Gastrocnemius medialis (tissue), 4 donors: Measurements from ENCODE around the gene EIF3D. TPM values are rescaled to one million over a fixed set of nuclear protein-coding genes. Genes with fewer than 3 reads are reported as not detected.
A peak's percentile ranks its signal among the peaks of the same experiment; 100 is the strongest.

ENCODE experiments used
- ATAC-seq, 2 donors: fragments of 150-250 bp; one replicate each; pipeline ENCODE4 v1.9.1; 2016
- DNase-seq, 2 donors: peaks; one replicate each; pipeline ENCODE4 v3.0.0-alpha.2; 2019
- H3K27ac ChIP-seq, 4 donors: fragments of 200-600 bp; sonication (generic); 1 replicate in 1 of 4; 2 replicates in 3 of 4; pipeline ENCODE4 v1.5.1; 2016 to 2018; ENCODE audit warnings: mild to moderate bottlenecking in 2 of 4, moderate library complexity in 1 of 4
- H3K27me3 ChIP-seq, 3 donors: fragments of 200-600 bp; sonication (generic) in 2 of 3; 1 replicate in 1 of 3; 2 replicates in 2 of 3; pipeline versions ENCODE4 v1.5.1 to v1.6.0; 2016 to 2019; ENCODE audit warnings: mild to moderate bottlenecking in 1 of 3, moderate library complexity in 1 of 3
- H3K36me3 ChIP-seq, 2 donors: fragments of 200-600 bp; sonication (generic) in 1 of 2; one replicate each; pipeline ENCODE4 v1.5.1; 2017 to 2018
- H3K4me1 ChIP-seq, 2 donors: fragments of 200-600 bp; sonication (generic) in 1 of 2; one replicate each; pipeline ENCODE4 v1.5.1; 2016 to 2017; ENCODE audit warnings: mild to moderate bottlenecking in 2 of 2
- H3K4me3 ChIP-seq, 4 donors: fragments of 200-600 bp; sonication (generic) in 3 of 4; 1 replicate in 1 of 4; 2 replicates in 3 of 4; pipeline ENCODE4 v1.5.1; 2016 to 2019; ENCODE audit warnings: mild to moderate bottlenecking in 2 of 4
- H3K9me3 ChIP-seq, 3 donors: fragments of 200-600 bp; sonication (generic) in 2 of 3; 1 replicate in 1 of 3; 2 replicates in 2 of 3; pipeline ENCODE4 v1.5.1; 2016 to 2019
- CTCF ChIP-seq, 5 experiments: fragments of 450-650 bp in 3 of 5; fragments of 200-600 bp in 2 of 5; sonication (generic) in 2 of 5; IDR thresholded peaks in 4 of 5; conservative IDR thresholded peaks in 1 of 5; 1 replicate in 4 of 5; 2 replicates in 1 of 5; pipeline ENCODE4 v1.5.1; 2016 to 2019; ENCODE audit warnings: antibody characterized with exemption in 5 of 5, mild to moderate bottlenecking in 3 of 5, moderate library complexity in 3 of 5
- POLR2A ChIP-seq, 2 donors: fragments of 450-650 bp; IDR thresholded peaks; one replicate each; pipeline ENCODE4 v1.6.1; 2017; ENCODE audit warnings: antibody characterized with exemption in 2 of 2, mild to moderate bottlenecking in 2 of 2, moderate library complexity in 2 of 2
- in situ Hi-C, 4 donors: fragments of 200-750 bp; cut with MboI; loops; one replicate each; pipeline versions ENCODE4 v1.15.0 to v1.8.0; 2017; ENCODE audit warnings: low sequenced_read_pairs in 4 of 4
- intact Hi-C: fragments of 100-400 bp; cut with DNase I; formaldehyde crosslinking; loops from one replicate; pipeline ENCODE4 v1.15.1; 2023; ENCODE audit warnings: low total_unique reads
- total RNA-seq, 4 donors: library from RNA; depleted of rRNA; stranded (reverse); fragments of >200 nt; gene quantifications; one replicate each; pipeline versions ENCODE4 v1.1.0 to v1.2.3, GENCODE V29; 2016

Gene EIF3D
- total RNA-seq, 4 donors from 2014 or later = 208 to 319 (median 290) TPM

DNA sequence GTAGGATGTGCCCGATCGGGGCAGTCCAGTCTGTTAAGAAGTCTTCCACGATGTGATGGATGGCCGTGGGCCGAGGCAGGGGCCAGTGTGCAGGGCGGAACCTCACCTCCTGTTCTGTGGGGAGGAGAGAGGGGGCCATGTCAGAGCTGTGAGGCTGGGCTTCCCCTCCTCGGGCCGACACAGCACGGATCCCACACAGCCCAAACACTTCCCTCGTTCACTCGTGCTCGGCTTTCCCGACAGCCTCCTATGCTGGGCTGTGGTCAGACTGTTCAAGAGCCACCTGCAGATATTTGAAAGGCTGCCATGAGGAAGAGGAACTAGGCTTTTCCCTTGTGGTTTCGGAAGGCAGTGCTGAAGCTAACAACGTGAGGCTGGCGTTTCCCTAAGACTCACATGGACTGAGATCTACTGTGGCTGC, 35.3 kb downstream of the EIF3D start:
- Histone ChIP-seq H3K27ac (no peak overlapping the region), H3K4me1 (no peaks in the 10 kb centered on the region), H3K36me3 (peaks cover 0 to 17% of the 10 kb centered on the region in 2 donors), H3K9me3 (no peaks in the 10 kb centered on the region), H3K27me3 (no peaks in the 10 kb centered on the region), H3K4me3 (no peak overlapping the region)
- peak; percentile 17 to 36 for DNase-seq
- ATAC-seq = peak in 1 of 2 donors; percentile 43
- TF ChIP-seq CTCF (IDR thresholded peaks at IDR 0.05 in 4 of 5, conservative IDR thresholded peaks at IDR 0.05 in 1 of 5) (no peak), POLR2A (IDR thresholded peaks at IDR 0.05) (no peak)
- in situ Hi-C loops (no loop called here), intact Hi-C loops (no loop called here)

- Histone ChIP-seq H3K36me3 (peaks cover 0 to 17% of the 10 kb centered on the region in 2 donors), H3K4me1 (no peaks in the 10 kb centered on the region), H3K27ac (no peak overlapping the region), H3K9me3 (no peaks in the 10 kb centered on the region), H3K27me3 (no peaks in the 10 kb centered on the region), H3K4me3 (no peak overlapping the region)
- TF ChIP-seq POLR2A (IDR thresholded peaks at IDR 0.05) (no peak), CTCF (IDR thresholded peaks at IDR 0.05 in 4 of 5, conservative IDR thresholded peaks at IDR 0.05 in 1 of 5) (no peak)
- ATAC-seq (no peak), DNase-seq (no peak)
- in situ Hi-C loops (no loop called here), intact Hi-C loops (no loop called here)
Measured at GRCh38 chr22:36492109-36492508, 36.9 kb downstream of the EIF3D start.

- no peak for TF ChIP-seq POLR2A (IDR thresholded peaks at IDR 0.05)
- no peak for TF ChIP-seq CTCF (IDR thresholded peaks at IDR 0.05 in 4 of 5, conservative IDR thresholded peaks at IDR 0.05 in 1 of 5)
- no peaks in the 10 kb centered on the region for H3K4me1 ChIP-seq
- H3K9me3 ChIP-seq = no peaks in the 10 kb centered on the region
- in situ Hi-C loops = no loop called here
- no peaks in the 10 kb centered on the region for H3K27me3 ChIP-seq
- H3K27ac ChIP-seq = no peak overlapping the region
- ATAC-seq (no peak), DNase-seq (no peak)
- intact Hi-C loops = no loop called here
- peaks cover 0 to 10% of the 10 kb centered on the region in 2 donors for H3K36me3 ChIP-seq
- no peak overlapping the region for H3K4me3 ChIP-seq
Measured at GRCh38 chr22:36491155-36491554, 37.8 kb downstream of the EIF3D start.

GRCh38 chr22:36486619-36487384, 42.2 kb downstream of the EIF3D start:
- TF ChIP-seq CTCF (IDR thresholded peaks at IDR 0.05 in 4 of 5, conservative IDR thresholded peaks at IDR 0.05 in 1 of 5) (peak; percentile 43 to 69 (median 61)), POLR2A (IDR thresholded peaks at IDR 0.05) (no peak)
- Histone ChIP-seq H3K27ac (no peak overlapping the region), H3K9me3 (no peaks in the 10 kb centered on the region), H3K4me3 (no peak overlapping the region), H3K27me3 (no peaks in the 10 kb centered on the region), H3K4me1 (peaks cover 5 to 6% of the 10 kb centered on the region in 2 donors), H3K36me3 (peaks cover 0 to 7% of the 10 kb centered on the region in 2 donors)
- in situ Hi-C loops = no loop called here
- ATAC-seq = no peak
- no peak for DNase-seq
- intact Hi-C loops = no loop called here
